Stomach (tissue), 4 donors: ENCODE data around the gene PRDM5.

Source experiments
- EP300 ChIP-seq: sonication (generic); formaldehyde crosslinking; IDR thresholded peaks from one replicate; pipeline ENCODE4 v1.6.1; 2017; ENCODE audit warnings: antibody characterized with exemption
- POLR2A ChIP-seq, 4 donors: fragments of 450-650 bp; IDR thresholded peaks; one replicate each; pipeline ENCODE4 v1.6.1; 2016; ENCODE audit warnings: antibody characterized with exemption in 4 of 4, control low read depth in 2 of 4, mild to moderate bottlenecking in 1 of 4, moderate library complexity in 1 of 4
- POLR2AphosphoS5 ChIP-seq, 3 donors: sonication (generic); formaldehyde crosslinking; IDR thresholded peaks; one replicate each; pipeline ENCODE4 v1.6.1; 2016; ENCODE audit warnings: antibody characterized with exemption in 3 of 3
- TF ChIP-seq, protein P1 (sequence below), 7 experiments: fragments of 450-650 bp in 4 of 7; fragments of 200-600 bp in 3 of 7; sonication (generic) in 3 of 7; IDR thresholded peaks; one replicate each; pipeline ENCODE4 v1.5.1; 2016 to 2019; ENCODE audit warnings: antibody characterized with exemption in 7 of 7, control low read depth in 2 of 7, mild to moderate bottlenecking in 1 of 7

GRCh38 chr4:120699354-120699753 is 223.2 kb downstream of the PRDM5 start:
- TF ChIP-seq, protein P1, sequence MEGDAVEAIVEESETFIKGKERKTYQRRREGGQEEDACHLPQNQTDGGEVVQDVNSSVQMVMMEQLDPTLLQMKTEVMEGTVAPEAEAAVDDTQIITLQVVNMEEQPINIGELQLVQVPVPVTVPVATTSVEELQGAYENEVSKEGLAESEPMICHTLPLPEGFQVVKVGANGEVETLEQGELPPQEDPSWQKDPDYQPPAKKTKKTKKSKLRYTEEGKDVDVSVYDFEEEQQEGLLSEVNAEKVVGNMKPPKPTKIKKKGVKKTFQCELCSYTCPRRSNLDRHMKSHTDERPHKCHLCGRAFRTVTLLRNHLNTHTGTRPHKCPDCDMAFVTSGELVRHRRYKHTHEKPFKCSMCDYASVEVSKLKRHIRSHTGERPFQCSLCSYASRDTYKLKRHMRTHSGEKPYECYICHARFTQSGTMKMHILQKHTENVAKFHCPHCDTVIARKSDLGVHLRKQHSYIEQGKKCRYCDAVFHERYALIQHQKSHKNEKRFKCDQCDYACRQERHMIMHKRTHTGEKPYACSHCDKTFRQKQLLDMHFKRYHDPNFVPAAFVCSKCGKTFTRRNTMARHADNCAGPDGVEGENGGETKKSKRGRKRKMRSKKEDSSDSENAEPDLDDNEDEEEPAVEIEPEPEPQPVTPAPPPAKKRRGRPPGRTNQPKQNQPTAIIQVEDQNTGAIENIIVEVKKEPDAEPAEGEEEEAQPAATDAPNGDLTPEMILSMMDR (IDR thresholded peaks at IDR 0.05) = no peak
- no peak for TF ChIP-seq POLR2A (IDR thresholded peaks at IDR 0.05)
- TF ChIP-seq EP300 = no peak
- no peak for TF ChIP-seq POLR2AphosphoS5 (IDR thresholded peaks at IDR 0.05)
